Transverse colon (tissue), 4 donors: Measurements from ENCODE around the gene ZDHHC7.

ENCODE experiments used
- EP300 ChIP-seq: sonication (generic); formaldehyde crosslinking; IDR thresholded peaks from one replicate; pipeline ENCODE4 v1.6.1; 2017; ENCODE audit warnings: antibody characterized with exemption, low read depth
- POLR2A ChIP-seq: fragments of 450-650 bp; IDR thresholded peaks from one replicate; pipeline ENCODE4 v1.6.1; 2016; ENCODE audit warnings: antibody characterized with exemption, mild to moderate bottlenecking, moderate library complexity
- POLR2AphosphoS5 ChIP-seq, 3 donors: sonication (generic); formaldehyde crosslinking; IDR thresholded peaks; one replicate each; pipeline ENCODE4 v1.6.1; 2016; ENCODE audit warnings: antibody characterized with exemption in 3 of 3
- TF ChIP-seq, protein P1 (sequence below), 5 experiments: fragments of 200-600 bp in 3 of 5; fragments of 450-650 bp in 2 of 5; sonication (generic) in 3 of 5; IDR thresholded peaks; 1 replicate in 2 of 5; 2 replicates in 3 of 5; pipeline ENCODE4 v1.5.1; 2016 to 2017; ENCODE audit warnings: antibody characterized with exemption in 5 of 5, inconsistent platforms in 3 of 5, mild to moderate bottlenecking in 2 of 5, moderate library complexity in 1 of 5

DNA sequence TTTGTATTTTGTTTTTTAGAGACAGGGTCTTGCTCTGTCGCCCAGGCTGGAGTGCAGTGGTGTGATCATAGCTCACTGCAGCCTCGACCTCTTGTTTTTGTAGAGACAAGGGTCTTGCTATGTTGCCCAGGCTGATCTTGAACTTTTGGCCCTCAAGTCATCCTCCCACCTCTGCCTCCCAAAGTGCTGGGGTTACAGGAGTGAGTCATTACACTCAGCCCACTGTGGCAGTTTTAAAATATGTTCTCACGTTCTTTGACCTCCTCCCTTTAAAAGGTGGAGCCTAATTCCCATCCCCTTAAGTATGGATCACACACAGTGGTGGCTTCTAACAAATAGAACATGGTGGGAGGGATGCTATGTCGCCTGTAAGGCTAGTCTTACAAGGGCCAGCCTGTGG lies 67.7 kb downstream of the ZDHHC7 start:
- TF ChIP-seq, protein P1, sequence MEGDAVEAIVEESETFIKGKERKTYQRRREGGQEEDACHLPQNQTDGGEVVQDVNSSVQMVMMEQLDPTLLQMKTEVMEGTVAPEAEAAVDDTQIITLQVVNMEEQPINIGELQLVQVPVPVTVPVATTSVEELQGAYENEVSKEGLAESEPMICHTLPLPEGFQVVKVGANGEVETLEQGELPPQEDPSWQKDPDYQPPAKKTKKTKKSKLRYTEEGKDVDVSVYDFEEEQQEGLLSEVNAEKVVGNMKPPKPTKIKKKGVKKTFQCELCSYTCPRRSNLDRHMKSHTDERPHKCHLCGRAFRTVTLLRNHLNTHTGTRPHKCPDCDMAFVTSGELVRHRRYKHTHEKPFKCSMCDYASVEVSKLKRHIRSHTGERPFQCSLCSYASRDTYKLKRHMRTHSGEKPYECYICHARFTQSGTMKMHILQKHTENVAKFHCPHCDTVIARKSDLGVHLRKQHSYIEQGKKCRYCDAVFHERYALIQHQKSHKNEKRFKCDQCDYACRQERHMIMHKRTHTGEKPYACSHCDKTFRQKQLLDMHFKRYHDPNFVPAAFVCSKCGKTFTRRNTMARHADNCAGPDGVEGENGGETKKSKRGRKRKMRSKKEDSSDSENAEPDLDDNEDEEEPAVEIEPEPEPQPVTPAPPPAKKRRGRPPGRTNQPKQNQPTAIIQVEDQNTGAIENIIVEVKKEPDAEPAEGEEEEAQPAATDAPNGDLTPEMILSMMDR (IDR thresholded peaks at IDR 0.05): no peak
- no peak for TF ChIP-seq POLR2A
- no peak for TF ChIP-seq EP300
- no peak for TF ChIP-seq POLR2AphosphoS5 (IDR thresholded peaks at IDR 0.05)
